GM15510 (cell line): ENCODE measurements around the gene HNRNPA3.
A peak's percentile ranks its signal among the peaks of the same experiment; 100 is the strongest.

Experiments
- POLR2A ChIP-seq: IDR thresholded peaks from 3 replicates; pipeline ENCODE4 v1.6.1; 2011; ENCODE audit warnings: borderline replicate concordance; ENCODE audit not compliant: insufficient read length; ENCODE audit errors: extremely low read depth

HNRNPA3 gene

GRCh38 chr2:177212891-177213856 is 580 bp downstream of the HNRNPA3 start:
- peak; percentile 46 for TF ChIP-seq POLR2A

GRCh38 chr2:177217247-177217843 is 4.8 kb downstream of the HNRNPA3 start:
- TF ChIP-seq POLR2A, result no peak

DNA sequence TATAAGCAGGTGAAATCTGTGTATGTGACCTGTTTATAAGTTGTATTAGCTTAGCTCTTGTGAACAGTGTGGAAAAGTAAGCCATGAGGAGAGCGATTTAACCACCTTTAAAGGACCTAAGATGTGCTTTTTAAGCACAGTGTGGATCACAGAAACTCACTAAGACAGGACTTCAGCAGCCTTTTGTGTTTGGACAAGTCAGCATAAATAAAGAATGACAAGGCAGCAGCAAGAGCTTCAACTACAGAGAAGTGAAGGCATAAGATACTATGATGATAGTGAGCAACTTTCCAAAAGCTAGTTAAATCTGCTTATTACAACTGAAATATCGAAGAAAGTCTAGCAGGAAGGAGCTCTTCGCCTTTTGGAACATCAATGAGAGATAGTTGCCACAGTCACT is 8.9 kb downstream of the HNRNPA3 start:
- no peak for TF ChIP-seq POLR2A

- TF ChIP-seq POLR2A, result no peak
Observed at GRCh38 chr2:177221970-177222369, 9.4 kb downstream of the HNRNPA3 start.

DNA sequence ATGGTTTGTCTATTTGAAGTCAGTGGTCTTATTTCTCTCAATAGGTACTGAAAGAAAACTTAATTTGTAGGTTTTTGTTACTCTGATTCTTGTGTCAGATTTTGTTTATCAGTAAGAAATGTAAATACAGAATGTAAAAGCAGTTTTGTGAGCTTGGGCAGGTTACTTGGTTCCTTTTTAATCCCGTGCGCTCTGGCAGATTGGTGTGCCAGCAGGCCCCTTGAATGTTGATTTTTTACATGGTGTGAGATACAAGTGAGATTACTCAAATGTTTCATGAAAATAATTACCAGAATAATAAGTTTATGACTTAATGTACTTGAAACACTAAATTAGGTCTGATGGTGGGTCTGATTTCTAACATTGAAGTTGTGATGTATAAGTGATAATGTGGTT is 13.4 kb downstream of the HNRNPA3 start:
- TF ChIP-seq POLR2A, result no peak

DNA sequence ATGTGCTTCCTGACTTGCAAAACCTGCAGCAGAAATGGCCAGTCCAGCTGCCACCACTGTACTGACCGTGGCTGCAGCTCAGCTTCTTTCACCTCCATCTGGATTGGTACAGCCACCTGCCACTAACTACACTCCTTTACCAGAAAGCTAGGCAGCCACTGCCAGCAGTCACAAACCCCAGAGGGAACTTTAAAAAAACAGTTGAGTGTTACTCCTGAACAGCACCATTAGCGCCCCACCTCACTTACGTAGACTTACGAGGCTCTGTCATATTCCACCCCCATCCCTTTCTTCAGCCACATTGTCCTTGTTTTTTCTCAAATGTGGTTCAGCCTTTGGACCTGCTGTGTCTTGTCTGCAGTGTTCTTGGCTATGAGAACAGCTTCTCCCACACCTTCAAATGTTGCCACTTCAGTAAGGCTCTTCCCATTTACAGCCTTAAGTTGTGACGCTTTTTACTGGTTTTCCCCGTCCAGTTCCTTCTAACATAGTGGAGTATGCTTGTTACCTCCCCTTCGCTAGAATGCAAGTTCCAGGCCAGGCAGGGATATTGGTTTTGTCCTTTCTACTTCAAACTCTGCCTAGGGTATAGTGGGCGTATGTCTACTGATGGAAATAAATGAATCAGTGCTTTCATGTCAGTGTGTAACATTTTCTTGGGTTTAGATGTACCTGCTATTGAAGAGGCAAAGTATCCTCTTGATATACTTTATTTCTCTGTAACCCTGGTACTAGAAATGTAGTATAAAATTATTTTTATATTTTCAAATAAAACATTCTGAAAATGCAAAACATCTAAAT is 17.0 kb downstream of the HNRNPA3 start:
- no peak for TF ChIP-seq POLR2A

- no peak for TF ChIP-seq POLR2A
Observed at GRCh38 chr2:177231270-177231669, 18.7 kb downstream of the HNRNPA3 start.

- TF ChIP-seq POLR2A, result no peak
Observed at GRCh38 chr2:177232098-177232704, 19.6 kb downstream of the HNRNPA3 start.

- no peak for TF ChIP-seq POLR2A
Observed at GRCh38 chr2:177234267-177234666, 21.7 kb downstream of the HNRNPA3 start.

GRCh38 chr2:177235855-177236437 is 23.4 kb downstream of the HNRNPA3 start:
- TF ChIP-seq POLR2A, result no peak

- TF ChIP-seq POLR2A, result no peak
Observed at GRCh38 chr2:177237932-177238331, 25.3 kb downstream of the HNRNPA3 start.

DNA sequence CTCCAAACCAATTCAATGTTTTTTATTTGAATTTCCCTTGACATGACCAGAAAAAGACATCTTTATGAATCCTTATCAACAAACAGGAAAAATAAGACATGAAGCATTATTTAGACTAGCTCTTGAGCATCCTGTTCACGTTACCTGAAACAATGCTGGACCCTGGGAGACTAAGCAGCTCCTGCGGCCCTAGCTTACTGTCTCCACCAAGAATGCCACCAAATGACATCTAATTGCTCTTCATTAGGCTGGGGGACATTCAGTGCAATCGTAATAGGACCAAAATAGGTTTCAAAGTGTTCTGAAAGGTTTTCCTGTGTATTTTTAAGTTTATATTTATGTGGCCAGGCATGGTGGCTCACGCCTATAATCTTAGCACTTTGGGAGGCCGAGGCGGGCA is 26.5 kb downstream of the HNRNPA3 start:
- TF ChIP-seq POLR2A, result no peak

DNA sequence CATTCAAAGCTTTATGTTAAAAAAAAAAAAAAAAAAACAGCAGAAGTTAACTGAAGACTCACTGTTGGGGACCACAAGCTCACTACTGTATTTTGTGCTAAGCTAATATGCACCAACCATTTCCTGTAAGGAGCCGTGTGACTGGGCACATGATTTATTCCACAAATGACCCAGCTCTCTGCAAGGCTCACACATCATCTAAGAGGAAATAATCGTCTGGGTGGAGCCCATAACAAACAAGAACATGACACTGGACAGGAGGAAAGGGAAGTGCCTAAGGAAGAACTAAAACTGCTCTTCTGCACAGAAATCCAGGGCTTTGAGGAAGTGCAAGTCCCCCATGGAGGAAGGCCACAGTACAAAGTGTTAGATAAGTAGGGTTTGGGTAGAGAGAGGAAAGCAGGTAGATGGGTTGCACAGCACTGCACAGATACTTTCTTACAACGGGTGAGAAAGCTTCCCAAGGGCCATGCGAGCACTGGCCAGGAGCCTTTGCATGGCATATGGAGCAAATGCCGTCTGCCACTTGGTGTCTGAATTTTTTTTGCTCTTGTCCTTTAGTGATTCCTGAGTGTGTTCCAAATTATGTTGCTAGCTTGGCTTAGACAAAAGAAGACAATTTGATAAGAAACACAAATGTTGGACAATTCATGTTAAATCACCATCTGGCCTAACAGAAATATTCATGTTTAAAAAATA is 27.5 kb downstream of the HNRNPA3 start:
- no peak for TF ChIP-seq POLR2A

- TF ChIP-seq POLR2A, result no peak
Observed at GRCh38 chr2:177241711-177242120, 29.1 kb downstream of the HNRNPA3 start.
